SH-SY5Y (cell line): ENCODE measurements around the gene PROM2.

ENCODE experiments used
- GATA2 ChIP-seq: IDR thresholded peaks from 2 replicates; pipeline ENCODE4 v1.6.1; 2011; ENCODE audit warnings: mild to moderate bottlenecking, low read depth, low read length
- GATA3 ChIP-seq: IDR thresholded peaks from 2 replicates; pipeline ENCODE4 v1.6.1; 2011; ENCODE audit warnings: low read depth, mild to moderate bottlenecking, low read length, moderate library complexity

Gene PROM2

GRCh38 chr2:95316466-95317122 is 42.3 kb downstream of the PROM2 start:
- no peak for TF ChIP-seq GATA2
- TF ChIP-seq GATA3 = no peak

GRCh38 chr2:95317123-95317500 is 42.9 kb downstream of the PROM2 start:
- no peak for TF ChIP-seq GATA3
- no peak for TF ChIP-seq GATA2

GRCh38 chr2:95317665-95318425 is 43.6 kb downstream of the PROM2 start:
- TF ChIP-seq GATA3 (no peak), GATA2 (no peak)

- TF ChIP-seq GATA2 (no peak), GATA3 (no peak)
Measured at GRCh38 chr2:95318431-95319220, 44.4 kb downstream of the PROM2 start.

GRCh38 chr2:95319481-95320343 is 45.5 kb downstream of the PROM2 start:
- TF ChIP-seq GATA2 = no peak
- no peak for TF ChIP-seq GATA3

- TF ChIP-seq GATA3 = no peak
- TF ChIP-seq GATA2 = no peak
Measured at GRCh38 chr2:95320344-95320712, 46.1 kb downstream of the PROM2 start.

- TF ChIP-seq GATA3 (no peak), GATA2 (no peak)
Measured at GRCh38 chr2:95320986-95321767, 46.9 kb downstream of the PROM2 start.

GRCh38 chr2:95323347-95324155 is 49.3 kb downstream of the PROM2 start:
- no peak for TF ChIP-seq GATA2
- TF ChIP-seq GATA3 = no peak

GRCh38 chr2:95325026-95325425 is 50.8 kb downstream of the PROM2 start:
- TF ChIP-seq GATA2 = no peak
- no peak for TF ChIP-seq GATA3

- TF ChIP-seq GATA3 (no peak), GATA2 (no peak)
Measured at GRCh38 chr2:95325590-95326432, 51.6 kb downstream of the PROM2 start.

GRCh38 chr2:95326433-95327140 is 52.3 kb downstream of the PROM2 start:
- TF ChIP-seq GATA2 (no peak), GATA3 (no peak)
